Measurements from ENCODE around the gene MAP7D2.

MAP7D2 gene

DNA sequence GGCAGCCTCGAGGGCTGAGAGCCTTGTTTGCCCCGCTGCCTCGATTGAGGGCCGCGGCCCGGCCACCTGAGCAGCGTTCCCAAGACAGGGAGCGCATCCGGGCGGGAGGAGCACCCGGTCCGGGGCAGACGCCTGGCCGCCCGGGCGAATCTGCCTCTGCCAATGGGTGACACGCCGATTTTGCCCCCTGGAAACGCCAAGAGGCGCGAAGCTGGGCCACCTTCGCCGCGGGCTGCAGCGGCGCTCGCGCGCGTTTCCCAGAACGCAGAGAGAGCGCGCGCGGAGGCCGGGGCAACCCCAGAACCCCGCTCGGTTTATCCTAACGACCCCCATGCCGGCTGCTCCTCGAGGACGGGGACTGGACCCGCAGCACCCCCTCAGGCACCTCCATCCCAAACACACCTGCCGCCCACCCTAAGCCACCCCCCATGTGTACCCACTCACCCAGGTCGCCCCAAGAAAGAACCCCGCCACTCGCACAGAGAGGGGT, 575 bp downstream of the MAP7D2 start:
- DNase-seq (ENCODE audit: low read depth in 2 of 2): no peak

DNA sequence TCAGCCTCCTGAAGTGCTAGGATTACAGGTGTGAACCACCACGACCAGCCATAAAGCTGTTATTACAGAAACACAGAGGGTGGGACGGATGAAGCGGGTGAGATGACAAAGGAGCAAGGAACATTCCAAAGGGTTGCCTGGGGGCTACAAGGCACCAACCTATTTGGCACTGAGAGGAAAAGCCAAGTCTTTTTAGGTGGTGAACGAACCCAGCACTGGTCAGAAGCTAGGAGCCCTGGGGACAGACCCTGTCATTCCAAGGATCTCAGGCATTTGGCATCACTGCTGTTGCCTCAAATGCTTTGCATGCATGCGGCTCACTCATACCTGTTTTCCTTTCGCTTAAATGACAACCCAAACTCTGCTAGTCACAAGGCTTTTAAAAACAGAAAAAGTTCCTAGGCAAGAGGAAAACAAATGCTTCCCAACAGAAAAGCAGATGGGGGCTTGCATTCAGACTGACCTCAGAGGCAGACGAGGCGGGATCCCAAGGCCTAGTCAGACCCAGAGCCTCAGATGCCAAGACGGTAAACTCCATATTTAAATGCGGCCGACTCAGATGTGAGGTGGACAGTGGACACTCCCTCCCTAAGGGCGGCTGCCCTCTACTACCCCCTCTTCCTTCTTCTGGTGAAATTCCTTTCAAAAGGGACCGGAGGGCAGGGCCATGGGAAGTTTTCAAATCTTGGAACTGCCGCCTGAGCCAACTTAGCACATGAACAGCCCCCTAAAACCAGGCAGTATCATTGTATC, 4.5 kb downstream of the MAP7D2 start:
- DNase-seq (ENCODE audit: low read depth in 2 of 2): no peak

DNA sequence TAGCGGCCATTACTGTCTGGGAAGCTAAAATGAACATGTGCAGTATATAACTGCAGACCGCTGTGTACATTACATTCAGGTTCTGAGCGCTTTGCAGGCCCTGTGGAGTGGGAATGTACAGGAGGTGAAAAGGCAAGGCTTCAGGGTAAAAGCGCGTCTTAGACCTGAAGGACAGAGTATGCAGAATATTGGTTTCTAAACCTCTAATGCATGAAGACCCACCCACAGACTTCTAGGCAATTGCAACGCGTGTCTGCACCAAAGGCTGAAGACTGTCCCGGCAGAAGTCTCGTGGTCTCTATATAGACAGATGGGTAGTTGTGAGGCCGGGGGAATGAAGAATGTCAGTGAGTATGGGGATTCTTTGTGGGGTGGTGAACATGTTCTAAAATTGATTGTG, 5.4 kb downstream of the MAP7D2 start:
- no peak for DNase-seq (ENCODE audit: low read depth in 2 of 2)

DNA sequence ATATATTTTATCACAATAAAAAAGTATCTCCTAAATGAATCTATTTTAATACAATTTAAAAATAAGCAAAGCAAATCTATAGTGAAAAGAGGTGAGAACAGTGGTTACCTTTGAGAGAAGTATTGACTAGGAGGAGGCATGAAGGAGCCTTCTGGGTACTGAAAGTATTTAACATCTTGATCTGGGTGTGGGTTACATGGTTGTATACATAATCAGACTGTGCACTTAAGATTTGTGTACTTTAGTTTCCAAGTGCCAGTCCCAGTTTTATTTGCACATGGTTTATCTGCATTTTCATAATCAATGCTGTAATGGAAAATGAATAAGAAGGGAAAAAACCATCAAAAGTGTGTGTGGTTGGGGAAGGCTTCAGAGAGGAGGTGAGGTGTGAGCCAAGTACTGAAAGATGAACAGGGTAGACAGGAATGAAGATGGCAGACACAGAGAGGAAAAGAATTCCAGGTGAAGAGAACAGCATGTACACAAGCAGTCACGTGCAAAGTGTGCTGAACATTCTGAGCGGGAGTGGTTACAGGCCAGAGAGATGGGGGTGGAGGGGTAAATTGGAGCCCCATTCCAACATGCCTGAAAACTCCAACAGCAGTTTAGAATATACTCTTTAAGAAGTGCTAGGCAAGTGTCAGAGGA, 14.6 kb downstream of the MAP7D2 start:
- DNase-seq (ENCODE audit: low read depth in 2 of 2): no peak

DNA sequence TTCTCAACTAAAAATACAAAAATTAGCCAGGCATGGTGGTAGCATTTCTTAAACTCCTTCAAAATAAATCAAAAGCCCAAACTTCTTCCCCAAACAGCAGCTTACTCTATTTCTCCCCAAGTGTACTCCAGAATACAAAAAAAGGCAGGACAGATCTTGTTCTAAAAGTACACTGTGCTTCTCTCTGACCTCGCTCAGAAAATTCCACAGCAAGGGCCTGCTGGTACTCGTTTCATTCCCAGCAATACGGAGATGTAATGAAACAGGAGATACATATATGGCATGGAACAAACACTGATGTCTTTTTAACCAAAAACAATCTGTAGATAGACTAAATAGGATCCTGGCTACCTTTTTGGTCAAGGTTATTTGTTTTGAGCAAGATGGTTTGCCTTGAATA, 25.2 kb downstream of the MAP7D2 start:
- DNase-seq (ENCODE audit: low read depth in 2 of 2): no peak

DNA sequence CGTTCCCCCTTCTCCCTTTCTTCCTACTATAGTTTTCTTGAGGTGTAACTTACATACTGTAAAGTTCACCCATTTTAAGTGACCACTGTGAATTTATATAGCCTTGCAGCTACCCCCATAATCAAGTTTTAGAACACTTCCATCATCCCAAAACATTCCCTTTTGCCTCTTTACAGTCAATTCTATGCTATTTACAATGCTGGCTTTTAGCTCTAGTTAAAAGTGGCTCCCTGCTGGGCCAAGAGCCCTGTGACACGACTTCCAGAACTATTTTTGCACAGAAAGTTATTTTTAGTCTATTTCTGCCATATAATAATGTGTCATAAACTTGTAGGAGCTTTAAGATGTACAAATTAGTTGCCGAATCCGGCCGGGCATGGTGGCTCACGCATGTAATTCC, 26.9 kb downstream of the MAP7D2 start:
- no peak for DNase-seq (ENCODE audit: low read depth in 2 of 2)

DNA sequence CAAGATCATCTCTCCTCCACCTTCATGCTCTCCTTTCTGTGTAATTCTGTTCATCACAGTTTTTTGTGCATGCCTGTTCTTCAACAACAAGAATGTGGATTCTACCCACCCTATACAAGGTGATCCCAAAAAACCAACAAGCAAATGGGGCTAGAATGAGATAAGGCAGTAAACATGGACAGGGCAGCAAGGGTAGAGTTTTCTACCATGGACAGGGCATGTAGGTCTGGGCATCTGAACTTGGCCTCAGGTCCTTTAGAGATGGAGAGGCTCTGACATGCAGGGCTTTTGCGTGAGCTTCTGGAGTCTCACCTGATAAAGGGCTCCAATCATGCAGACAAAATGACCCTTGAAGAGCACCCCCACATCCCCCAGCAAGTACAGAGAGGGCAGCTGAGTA, 36.4 kb downstream of the MAP7D2 start:
- no peak for DNase-seq (ENCODE audit: low read depth in 2 of 2)

DNA sequence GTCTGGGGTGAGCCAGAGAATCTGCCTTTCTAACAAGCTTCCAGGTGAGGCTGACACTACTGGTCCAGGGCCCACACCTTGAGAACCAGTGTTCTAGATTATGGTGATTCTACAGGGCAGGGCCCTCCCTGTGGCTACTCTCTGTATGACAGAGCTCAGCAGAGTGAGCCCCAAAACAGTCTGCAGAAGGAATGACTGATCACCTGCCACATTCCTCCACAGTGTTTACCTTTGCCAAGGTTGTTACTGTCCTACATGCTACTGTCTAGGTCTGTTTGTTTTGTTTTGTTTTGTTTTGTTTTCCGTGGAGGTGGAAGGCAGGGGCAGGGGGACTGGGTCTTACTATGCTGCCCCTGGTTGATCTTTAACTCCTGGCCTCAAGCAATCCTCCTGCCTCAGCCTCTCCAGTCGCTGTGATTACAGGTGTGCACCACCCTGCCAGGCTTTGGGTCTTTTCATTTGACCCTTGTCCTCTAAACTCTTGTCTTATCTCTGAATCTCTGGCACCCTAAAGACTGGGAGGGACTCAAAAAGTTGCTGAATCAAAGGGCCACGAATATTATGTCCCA, 45.1 kb downstream of the MAP7D2 start:
- no peak for DNase-seq (ENCODE audit: low read depth in 2 of 2)

DNA sequence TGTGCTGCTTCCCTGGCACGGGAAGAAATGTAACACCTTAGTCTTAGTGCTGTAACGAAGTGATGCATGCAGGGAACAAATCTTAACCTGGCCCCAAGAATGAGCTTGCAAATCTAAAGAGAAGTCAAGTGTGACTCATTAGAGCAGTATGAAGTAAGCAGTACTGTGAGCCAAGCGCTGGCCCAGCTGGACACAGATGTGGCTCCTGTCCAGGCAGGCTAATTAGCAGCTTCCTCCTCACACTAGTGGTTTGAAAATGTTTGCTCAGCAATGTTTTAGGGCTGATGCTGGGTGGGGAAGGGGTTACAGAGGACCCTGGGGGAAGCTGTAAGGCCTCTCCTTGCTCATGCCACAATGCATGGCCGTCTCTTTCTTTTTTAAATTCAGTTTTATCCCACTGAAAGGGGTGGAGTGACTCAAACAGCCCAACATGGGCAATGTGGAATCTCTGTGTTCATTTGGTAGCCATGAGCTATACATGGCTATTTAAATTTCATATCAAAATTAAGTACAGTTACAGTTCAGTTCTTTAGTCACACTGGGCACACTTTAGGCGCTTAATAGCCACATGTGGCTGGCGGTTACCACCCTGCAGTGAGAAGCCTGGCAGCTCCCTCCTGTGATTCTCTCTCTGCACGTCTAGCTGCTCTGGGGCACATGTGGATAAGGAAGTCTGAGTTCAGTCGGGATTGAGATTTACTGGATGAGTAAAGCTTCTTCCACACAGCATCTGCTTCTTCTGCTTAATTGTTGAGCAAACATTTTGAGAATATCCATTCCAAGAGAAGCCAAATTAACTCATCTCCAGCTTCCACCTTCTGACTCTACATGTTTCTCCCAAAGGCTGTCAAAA, 48.8 kb downstream of the MAP7D2 start:
- DNase-seq (ENCODE audit: low read depth in 2 of 2): no peak

DNA sequence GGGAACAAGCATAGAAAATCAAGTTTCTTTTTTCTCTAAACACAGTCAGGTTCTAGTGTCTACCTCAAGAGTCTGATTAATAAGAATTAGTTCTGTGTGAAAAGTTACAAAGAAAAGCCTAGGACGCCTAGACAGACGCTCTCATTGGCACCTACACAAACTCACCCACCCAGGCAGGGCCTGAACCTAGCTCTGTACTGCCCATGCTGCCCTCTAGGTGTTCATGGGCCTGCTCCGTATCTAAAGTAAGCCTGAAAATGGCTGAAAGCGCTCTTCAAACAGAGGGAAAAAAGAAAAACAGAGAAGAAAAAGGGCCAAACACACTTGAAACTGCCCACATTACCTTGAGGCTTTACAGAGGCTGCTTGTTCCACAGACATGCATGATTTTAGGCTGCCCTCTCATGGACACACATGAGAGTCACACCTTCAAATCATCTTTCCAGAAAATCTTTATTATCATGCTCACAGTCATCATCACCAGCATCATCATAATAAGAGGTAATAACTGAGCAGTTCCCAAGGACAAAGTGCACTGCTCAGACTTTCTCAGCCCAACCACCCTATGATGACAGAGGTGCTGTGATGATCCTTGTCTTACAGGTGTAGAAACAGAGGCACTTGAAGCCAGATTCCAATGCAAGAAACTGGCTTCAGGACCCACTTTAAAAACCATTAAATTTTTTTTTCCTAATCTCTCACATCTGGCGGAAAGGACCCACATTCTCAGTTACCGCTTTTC, 49.6 kb downstream of the MAP7D2 start:
- no peak for DNase-seq (ENCODE audit: low read depth in 2 of 2)

DNA sequence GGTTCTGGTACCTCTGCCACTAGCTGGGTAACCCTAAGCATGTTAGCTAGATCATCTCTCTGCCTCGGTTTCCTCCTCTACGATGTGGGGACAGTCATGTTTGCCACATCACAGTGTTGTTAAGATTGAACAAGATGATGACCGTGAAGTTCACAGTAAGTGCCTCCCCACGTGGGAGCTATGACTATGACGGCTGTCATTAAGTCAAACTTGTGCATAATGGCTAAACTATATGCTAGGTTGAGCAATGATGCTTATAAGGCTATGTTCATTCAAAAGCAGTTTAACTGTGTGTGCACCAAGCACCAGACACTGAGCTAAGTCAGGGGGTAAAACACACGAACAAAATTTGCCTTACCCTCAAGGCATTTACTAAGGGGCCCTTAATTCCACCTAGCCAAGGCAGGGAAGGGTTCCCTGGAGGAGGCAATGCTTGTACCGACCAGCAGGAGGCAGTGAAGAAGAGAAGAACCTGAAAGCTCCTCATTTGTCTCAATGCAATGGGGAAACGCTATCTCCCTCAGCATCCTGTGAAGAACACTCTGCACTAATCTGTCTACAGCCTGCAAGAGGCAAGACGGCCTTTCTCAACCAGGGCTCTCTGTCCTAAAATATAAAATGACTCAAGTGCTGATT, 52.9 kb downstream of the MAP7D2 start:
- no peak for DNase-seq (ENCODE audit: low read depth in 2 of 2)

DNA sequence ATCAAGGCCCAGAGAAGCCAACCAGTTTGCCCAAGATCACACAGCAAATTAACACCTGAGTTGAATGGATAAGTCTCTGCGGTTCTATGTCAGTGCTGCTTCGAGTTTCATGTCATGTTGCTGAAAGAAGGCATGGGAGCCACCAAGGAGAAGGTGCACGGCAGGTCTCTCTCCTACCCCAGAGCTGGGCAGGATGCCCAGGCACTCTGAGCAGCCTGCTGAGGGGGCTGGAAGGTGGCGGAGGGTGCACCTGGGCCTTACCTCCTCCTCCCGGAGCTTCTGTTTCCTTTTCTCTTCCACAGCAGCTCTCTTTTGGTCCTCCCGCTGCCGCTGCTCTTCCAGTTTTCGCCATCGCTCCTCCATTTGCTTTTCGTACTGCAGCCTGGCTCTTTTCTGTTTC, 53.6 kb downstream of the MAP7D2 start:
- DNase-seq (ENCODE audit: low read depth in 2 of 2): no peak

DNA sequence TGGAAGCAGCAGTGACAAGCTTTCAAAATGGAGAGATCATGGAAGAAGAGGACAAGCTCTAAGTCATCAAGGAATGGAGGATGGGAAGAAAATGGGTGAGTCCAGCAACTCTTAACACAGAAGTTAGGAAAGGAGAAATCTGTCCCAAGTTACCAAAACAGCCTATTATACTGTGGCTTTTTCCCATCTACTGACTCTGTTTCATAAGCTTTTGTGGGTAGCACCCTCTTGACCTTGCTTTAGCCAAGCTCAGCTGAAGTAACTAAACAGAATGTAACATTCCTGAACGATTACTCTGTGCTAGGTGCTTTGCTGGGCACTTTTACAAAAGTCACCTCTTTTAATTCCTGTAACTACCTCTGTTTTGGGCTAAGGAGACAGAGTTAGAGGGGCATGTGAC, 54.9 kb downstream of the MAP7D2 start:
- no peak for DNase-seq (ENCODE audit: low read depth in 2 of 2)

DNA sequence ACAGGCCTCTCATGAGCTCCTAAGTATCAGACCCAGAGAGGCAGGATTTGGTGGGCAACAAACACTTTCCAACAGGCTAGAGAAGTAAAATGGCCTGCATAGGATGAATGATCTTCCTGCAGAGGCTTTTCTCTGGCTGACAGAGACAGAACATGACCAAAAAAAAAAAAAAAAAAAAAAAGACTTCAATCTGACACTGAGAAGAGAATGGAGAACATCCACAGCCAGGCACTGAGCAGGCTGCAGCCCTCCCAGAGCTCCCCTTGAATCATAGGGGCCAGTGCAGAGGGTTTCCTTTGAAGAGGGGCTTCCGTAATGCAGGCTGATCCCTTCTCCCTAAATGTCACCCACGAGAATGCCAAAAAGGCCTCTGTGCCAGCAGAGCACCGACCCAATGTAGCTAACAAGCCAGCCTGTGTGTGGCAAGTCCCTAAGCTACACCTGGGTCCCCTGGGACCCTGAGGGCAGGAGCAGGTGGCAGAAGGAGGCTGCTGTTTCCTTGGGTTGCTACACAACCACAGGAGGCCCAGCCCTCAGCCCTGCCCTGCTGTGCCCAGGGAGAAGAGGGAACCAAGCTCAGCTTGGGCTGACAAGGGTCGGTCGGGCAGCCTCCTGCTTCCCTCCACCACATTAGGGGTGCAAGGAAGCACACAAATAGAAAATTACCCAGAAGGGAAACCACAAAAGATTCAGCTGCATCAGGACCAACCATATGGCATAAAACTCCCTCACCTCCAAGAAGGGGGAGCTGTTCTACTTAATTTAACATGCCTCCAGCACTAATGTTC, 55.6 kb downstream of the MAP7D2 start:
- DNase-seq (ENCODE audit: low read depth in 2 of 2): no peak

DNA sequence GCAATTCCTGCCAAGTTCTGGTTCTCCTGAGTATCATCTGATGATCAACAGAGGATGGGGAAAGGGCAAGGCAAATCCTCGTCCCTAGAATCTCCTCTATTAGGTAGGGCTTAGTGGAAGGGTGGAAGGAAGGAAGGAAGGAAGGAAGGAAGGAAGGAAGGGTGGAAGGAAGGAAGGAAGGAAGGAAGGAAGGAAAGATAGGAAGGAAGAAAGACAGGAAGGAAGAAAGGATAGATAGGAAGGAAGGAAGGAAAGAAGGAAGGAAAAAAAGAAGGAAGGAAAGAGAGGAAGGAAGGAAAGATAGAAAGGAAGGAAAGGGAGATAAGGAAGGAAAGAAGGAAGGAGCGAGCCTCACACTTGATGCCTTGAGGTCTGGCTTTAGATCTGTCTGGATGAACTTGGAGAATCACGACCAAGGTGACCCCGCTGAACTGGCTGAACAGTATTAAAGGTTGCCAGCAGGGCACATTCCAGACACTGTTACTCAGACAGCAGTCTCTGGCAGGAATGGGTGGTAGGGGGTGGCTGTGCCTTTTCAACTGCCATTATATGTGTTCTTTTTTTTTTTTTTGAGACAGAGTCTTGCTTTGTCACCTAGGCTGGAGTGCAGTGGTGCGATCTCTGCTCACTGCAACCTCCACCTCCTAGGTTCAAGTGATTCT, 57.1 kb downstream of the MAP7D2 start:
- no peak for DNase-seq (ENCODE audit: low read depth in 2 of 2)

DNA sequence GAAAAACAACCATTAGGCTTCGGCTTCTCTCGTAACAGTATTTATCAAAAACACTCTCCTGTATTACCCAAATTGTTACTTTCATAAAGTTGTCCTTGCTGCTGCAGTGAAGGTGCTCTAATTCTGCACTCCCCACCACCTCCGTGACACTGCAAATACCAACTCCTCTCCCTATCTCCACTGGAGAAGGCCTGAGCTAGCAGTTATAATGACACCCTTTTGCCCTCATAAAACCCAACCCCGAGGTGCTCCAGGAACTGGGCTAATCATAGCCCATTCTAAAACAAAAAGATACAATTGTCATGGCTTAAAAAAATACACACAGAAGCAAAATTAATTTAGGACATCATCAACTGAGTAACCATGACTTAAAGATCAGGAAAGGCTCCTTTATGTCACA, 59.2 kb downstream of the MAP7D2 start:
- no peak for DNase-seq (ENCODE audit: low read depth in 2 of 2)

DNA sequence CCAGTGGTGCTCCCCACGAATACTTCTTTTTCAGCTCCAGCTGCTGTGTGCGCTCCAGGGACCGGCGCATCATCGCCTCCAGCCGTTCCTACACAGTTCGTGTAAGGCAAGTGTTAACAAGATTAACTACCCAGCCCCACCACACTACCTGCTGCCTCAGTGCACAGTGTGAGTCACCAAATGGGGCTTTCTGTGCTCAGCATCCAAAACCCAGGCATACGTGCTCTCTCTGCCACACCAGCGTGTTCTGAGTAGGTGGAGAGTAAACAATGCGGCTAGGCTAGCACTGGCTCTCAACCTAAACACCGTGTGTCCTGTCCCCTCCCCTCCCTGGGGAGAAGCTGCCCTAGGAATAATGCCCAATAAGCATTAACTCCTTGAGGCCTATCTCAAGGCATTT, 60.0 kb downstream of the MAP7D2 start:
- no peak for DNase-seq (ENCODE audit: low read depth in 2 of 2)

DNA sequence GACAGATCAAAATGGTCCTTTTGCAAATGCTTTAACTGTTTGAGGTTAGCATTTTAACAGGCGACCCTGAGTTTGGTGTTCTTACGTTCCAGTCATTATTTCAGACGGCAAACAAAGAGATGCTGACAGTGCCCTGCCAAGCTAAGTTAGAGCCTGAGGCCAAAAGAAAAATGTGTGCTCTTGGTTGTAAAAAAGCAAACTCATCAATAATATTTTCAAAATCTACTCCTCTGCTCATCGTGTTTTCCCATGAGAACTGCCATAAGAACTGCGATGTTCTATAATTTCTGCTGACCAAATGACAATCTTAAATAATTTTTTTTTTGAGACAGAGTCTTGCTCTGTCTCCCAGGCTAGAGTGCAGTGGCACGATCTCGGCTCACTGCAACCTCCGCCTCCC, 63.2 kb downstream of the MAP7D2 start:
- DNase-seq (ENCODE audit: low read depth in 2 of 2): no peak

DNA sequence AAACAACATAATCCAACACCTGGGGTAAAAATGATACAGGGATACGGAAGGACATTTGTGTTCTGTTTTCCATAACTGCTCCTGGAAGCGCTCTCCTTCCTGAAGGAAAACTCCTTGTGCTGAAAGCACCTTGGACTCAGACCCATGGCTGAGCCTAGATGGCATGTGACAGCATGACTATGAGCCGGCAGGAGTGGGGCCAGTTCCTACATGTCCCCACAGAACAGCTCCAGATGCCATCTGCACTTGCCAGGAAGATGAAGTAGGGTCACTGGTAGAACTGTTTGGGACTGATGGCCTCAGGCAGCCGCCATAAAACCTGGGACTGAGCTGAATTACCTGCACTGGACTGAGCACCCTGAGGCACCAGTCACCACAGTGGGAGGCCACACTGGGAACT, 69.8 kb downstream of the MAP7D2 start:
- no peak for DNase-seq (ENCODE audit: low read depth in 2 of 2)

DNA sequence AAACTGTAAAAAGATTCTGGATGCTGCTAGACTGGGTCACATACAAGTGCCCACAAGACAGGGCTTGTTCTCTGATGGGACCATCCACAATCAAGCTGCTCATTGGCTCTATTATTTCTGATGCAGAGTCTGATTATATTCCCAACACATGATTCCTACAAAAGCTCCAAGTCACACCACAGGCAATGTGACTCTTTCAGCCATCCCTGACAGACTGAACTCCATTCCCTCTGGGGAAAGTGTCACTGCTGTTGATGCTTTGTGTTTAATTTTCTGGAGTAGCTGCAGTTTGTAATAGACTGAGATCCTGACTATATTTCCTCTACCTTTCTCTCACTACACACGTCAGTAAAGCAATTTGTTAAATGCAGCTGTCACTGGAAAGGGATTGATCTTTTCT, 70.5 kb downstream of the MAP7D2 start:
- DNase-seq (ENCODE audit: low read depth in 2 of 2): no peak
